ENCODE results near the gene TMEM45B.
"Not testable (repeated sequence)": the region's sequence is repeated elsewhere in the genome, so short reads cannot be mapped to it uniquely, and the experiment has no call there.

GRCh38 chr11:129818236-129818635 lies 2.6 kb downstream of the TMEM45B start:
- TF ChIP-seq CTCF, POLR2A (IDR thresholded peaks at IDR 0.05): not testable (repeated sequence)
